ENCODE data around the gene KRTAP19-3. TPM values are rescaled to one million over a fixed set of nuclear protein-coding genes. Genes with fewer than 3 reads are reported as not detected.
"Not testable (repeated sequence)": the region's sequence is repeated elsewhere in the genome, so short reads cannot be mapped to it uniquely, and the experiment has no call there.

The KRTAP19-3 gene
- total RNA-seq (not detected), polyA plus RNA-seq (not detected)
- long read RNA-seq, donor 1 = 0 reads
- long read RNA-seq, donor 2 = 0 reads

GRCh38 chr21:30491963-30492428 lies at the start of gene KRTAP19-3:
Gene KRTAP19-3, minus strand, starts transcription at chr21:30492013. Its CDS starts 56 bp downstream, at chr21:30491957.
- 66 to 83% (median 80%) methylated on average over 2 of the region's 2 CpGs for WGBS, 5 donors
- Histone ChIP-seq H3K9me3 (peaks cover 0 to 13% (median 2%) of the 10 kb centered on the region in 8 donors), H3K36me3 (no peaks in the 10 kb centered on the region), H3K4me1 (no peaks in the 10 kb centered on the region), H3K4me3 (no peak within 1 kb of the TSS), H3K27me3 (replicated peaks in 1 of 7) (no peaks in the 10 kb centered on the region), H3K27ac (no peak within 1 kb of the TSS)
- TF ChIP-seq POLR2A (IDR thresholded peaks at IDR 0.05) (no peak), CTCF (IDR thresholded peaks at IDR 0.05 in 8 of 11, conservative IDR thresholded peaks at IDR 0.05 in 3 of 11) (no peak), POLR2AphosphoS5 (IDR thresholded peaks at IDR 0.05) (no peak)
- intact Hi-C loops (cut with DNase I; ENCODE audit: low total_unique reads) = no loop called here
- no peak for DNase-seq

- Histone ChIP-seq H3K9me3 (peaks cover 0 to 6% (median 0%) of the 10 kb centered on the region in 8 donors), H3K27ac (no peak overlapping the region), H3K4me3 (no peak overlapping the region), H3K4me1 (no peaks in the 10 kb centered on the region), H3K36me3 (no peaks in the 10 kb centered on the region), H3K27me3 (replicated peaks in 1 of 7) (no peaks in the 10 kb centered on the region)
- TF ChIP-seq CTCF (IDR thresholded peaks at IDR 0.05 in 8 of 11, conservative IDR thresholded peaks at IDR 0.05 in 3 of 11) (no peak), POLR2A (IDR thresholded peaks at IDR 0.05) (no peak), POLR2AphosphoS5 (IDR thresholded peaks at IDR 0.05) (no peak)
- intact Hi-C loops (cut with DNase I; ENCODE audit: low total_unique reads) = no loop called here
- 87 to 100% (median 93%) methylated on average over 1 of the region's 1 CpG for WGBS, 5 donors
- DNase-seq = no peak
These were observed 27.1 kb upstream of the KRTAP19-3 start for GRCh38 chr21:30518876-30519275.

- intact Hi-C loops (cut with DNase I; ENCODE audit: low total_unique reads) = no loop called here
- Histone ChIP-seq H3K27ac (no peak overlapping the region), H3K36me3 (no peaks in the 10 kb centered on the region), H3K4me3 (no peak overlapping the region), H3K9me3 (peaks cover 0 to 6% (median 0%) of the 10 kb centered on the region in 8 donors), H3K27me3 (replicated peaks in 1 of 7) (no peaks in the 10 kb centered on the region), H3K4me1 (no peaks in the 10 kb centered on the region)
- DNase-seq = no peak
- no peak for TF ChIP-seq POLR2AphosphoS5 (IDR thresholded peaks at IDR 0.05)
- 83 to 88% (median 87%) methylated on average over 1 of the region's 1 CpG for WGBS, 5 donors
These were observed 23.9 kb upstream of the KRTAP19-3 start for GRCh38 chr21:30515681-30516080.

GRCh38 chr21:30505621-30506205 lies 13.9 kb upstream of the KRTAP19-3 start:
- H3K9me3 ChIP-seq; H3K27me3 ChIP-seq (replicated peaks in 1 of 7); H3K4me1 ChIP-seq; DNase-seq; H3K4me3 ChIP-seq; H3K27ac ChIP-seq; H3K36me3 ChIP-seq; intact Hi-C loops (cut with DNase I; ENCODE audit: low total_unique reads): not testable (repeated sequence)
- peak in 1 of 11 experiments; percentile 19 for TF ChIP-seq CTCF (IDR thresholded peaks at IDR 0.05 in 8 of 11, conservative IDR thresholded peaks at IDR 0.05 in 3 of 11)
- WGBS, 5 donors = 27 to 35% (median 27%) methylated on average over 4 of the region's 4 CpGs
